Trophoblast cell (in vitro differentiated cells and primary cell): ENCODE measurements around the gene THRB.
A peak's percentile ranks its signal among the peaks of the same experiment; 100 is the strongest.

Experiments used
- DNase-seq, 2 donors: peaks; one replicate each; pipeline ENCODE4 v3.0.0-alpha.2; 2016
- H2AFZ ChIP-seq: 2 replicates; pipeline ENCODE4 v1.6.1; 2013; ENCODE audit warnings: low read length, moderate library complexity, mild to moderate bottlenecking; ENCODE audit not compliant: insufficient read depth, poor library complexity
- H2AK5ac ChIP-seq: 2 replicates; pipeline ENCODE4 v1.6.1; 2013; ENCODE audit warnings: mild to moderate bottlenecking, low read length
- H2BK120ac ChIP-seq: 2 replicates; pipeline ENCODE4 v1.6.1; 2013; ENCODE audit warnings: low read length, mild to moderate bottlenecking, moderate library complexity; ENCODE audit not compliant: insufficient read depth, poor library complexity
- H2BK12ac ChIP-seq: 2 replicates; pipeline ENCODE4 v1.6.1; 2013; ENCODE audit warnings: mild to moderate bottlenecking, low read length, moderate library complexity
- H2BK5ac ChIP-seq: 2 replicates; pipeline ENCODE4 v1.6.1; 2013; ENCODE audit warnings: low read length, low read depth, moderate library complexity, mild to moderate bottlenecking; ENCODE audit not compliant: poor library complexity
- H3K14ac ChIP-seq: 2 replicates; pipeline ENCODE4 v1.6.1; 2013; ENCODE audit warnings: mild to moderate bottlenecking, low read length
- H3K18ac ChIP-seq: 2 replicates; pipeline ENCODE4 v1.6.1; 2013; ENCODE audit warnings: mild to moderate bottlenecking, low read length
- H3K23ac ChIP-seq: 2 replicates; pipeline ENCODE4 v1.6.1; 2013; ENCODE audit warnings: low read length
- H3K27ac ChIP-seq: 2 replicates; pipeline ENCODE4 v1.5.1; 2013; ENCODE audit warnings: low read depth, mild to moderate bottlenecking, inconsistent platforms, low read length, moderate library complexity
- H3K27me3 ChIP-seq: 2 replicates; pipeline ENCODE4 v1.6.1; 2013; ENCODE audit warnings: inconsistent platforms, mild to moderate bottlenecking, low read length, moderate library complexity; ENCODE audit not compliant: insufficient read depth
- H3K36me3 ChIP-seq, 2 experiments: 1 replicate in 1 of 2; 2 replicates in 1 of 2; pipeline ENCODE4 v1.6.1; 2013; ENCODE audit warnings: low read length in 2 of 2, mild to moderate bottlenecking in 2 of 2, moderate library complexity in 1 of 2; ENCODE audit not compliant: insufficient read depth in 2 of 2, control insufficient read depth in 1 of 2
- H3K4ac ChIP-seq: 2 replicates; pipeline ENCODE4 v1.6.1; 2013; ENCODE audit warnings: low read depth, mild to moderate bottlenecking, low read length, moderate library complexity
- H3K4me1 ChIP-seq, 2 experiments: 1 replicate in 1 of 2; 2 replicates in 1 of 2; pipeline ENCODE4 v1.6.1; 2013; ENCODE audit warnings: low read length in 2 of 2, mild to moderate bottlenecking in 2 of 2, moderate library complexity in 1 of 2; ENCODE audit not compliant: insufficient read depth in 2 of 2, control insufficient read depth in 1 of 2
- H3K4me2 ChIP-seq: 2 replicates; pipeline ENCODE4 v1.6.1; 2013; ENCODE audit warnings: inconsistent platforms, mild to moderate bottlenecking, low read length, moderate library complexity
- H3K4me3 ChIP-seq: 2 replicates; pipeline ENCODE4 v1.5.1; 2013; ENCODE audit warnings: mild to moderate bottlenecking, low read depth, low read length, inconsistent platforms
- H3K79me1 ChIP-seq: one replicate; pipeline ENCODE4 v1.6.1; 2013; ENCODE audit warnings: low read length
- H3K79me2 ChIP-seq: 2 replicates; pipeline ENCODE4 v1.6.1; 2013; ENCODE audit warnings: low read length, mild to moderate bottlenecking; ENCODE audit not compliant: control insufficient read depth, insufficient read depth, poor library complexity
- H3K9ac ChIP-seq: 2 replicates; pipeline ENCODE4 v1.6.1; 2013; ENCODE audit warnings: mild to moderate bottlenecking, low read length
- H3K9me3 ChIP-seq: 2 replicates; pipeline ENCODE4 v1.6.1; 2013; ENCODE audit warnings: low read depth, mild to moderate bottlenecking, control low read depth, inconsistent platforms, low read length; ENCODE audit not compliant: insufficient read depth
- H4K12ac ChIP-seq: 2 replicates; pipeline ENCODE4 v1.6.1; 2013; ENCODE audit warnings: low read depth, mild to moderate bottlenecking, low read length, moderate library complexity
- H4K8ac ChIP-seq: 2 replicates; pipeline ENCODE4 v1.6.1; 2013; ENCODE audit warnings: low read depth, mild to moderate bottlenecking, low read length, moderate library complexity
- H4K91ac ChIP-seq: one replicate; pipeline ENCODE4 v1.6.1; 2013; ENCODE audit warnings: low read depth, mild to moderate bottlenecking, low read length, moderate library complexity
- WGBS: extraction: QIAGEN DNeasy Blood & Tissue Kit; methylation state at CpG from one replicate; pipeline ENCODE4 v1.1.7; 2013; ENCODE audit warnings: missing lambda C conversion rate; ENCODE audit not compliant: insufficient read length, insufficient coverage; ENCODE audit errors: extremely low coverage; 5-methylcytosine and 5-hydroxymethylcytosine counted together

THRB gene

GRCh38 chr3:24498796-24499195, 4.1 kb upstream of the THRB start:
- Histone ChIP-seq H3K4me2 (no peak overlapping the region), H3K4ac (no peak overlapping the region), H3K36me3 (no peaks in the 10 kb centered on the region), H2AK5ac (no peak overlapping the region), H4K12ac (no peak overlapping the region), H3K27me3 (no peaks in the 10 kb centered on the region), H3K79me1 (peaks cover 19% of the 10 kb centered on the region), H3K9ac (no peak overlapping the region), H3K23ac (no peak overlapping the region), H4K91ac (no peak overlapping the region), H2BK5ac (no peak overlapping the region), H3K9me3 (no peaks in the 10 kb centered on the region), H3K14ac (no peak overlapping the region), H2BK12ac (no peak overlapping the region), H2AFZ (no peak overlapping the region), H3K27ac (no peak overlapping the region), H3K79me2 (peaks cover 16% of the 10 kb centered on the region), H4K8ac (no peak overlapping the region), H3K4me3 (no peak overlapping the region), H2BK120ac (no peak overlapping the region), H3K18ac (no peak overlapping the region), H3K4me1 (peaks cover 3% of the 10 kb centered on the region in 2 experiments)
- no peak for DNase-seq
- WGBS, result no CpG with 5 or more reads among the region's 2 CpGs

- Histone ChIP-seq H4K8ac (no peak overlapping the region), H2AFZ (no peak overlapping the region), H3K79me2 (peaks cover 16% of the 10 kb centered on the region), H3K79me1 (peaks cover 20% of the 10 kb centered on the region), H3K27me3 (no peaks in the 10 kb centered on the region), H3K14ac (no peak overlapping the region), H3K4ac (no peak overlapping the region), H3K9me3 (no peaks in the 10 kb centered on the region), H2BK120ac (no peak overlapping the region), H3K4me1 (peaks cover 3% of the 10 kb centered on the region in 2 experiments), H2AK5ac (no peak overlapping the region), H3K36me3 (no peaks in the 10 kb centered on the region), H3K23ac (no peak overlapping the region), H3K27ac (no peak overlapping the region), H2BK12ac (no peak overlapping the region), H2BK5ac (no peak overlapping the region), H3K4me2 (no peak overlapping the region), H3K9ac (no peak overlapping the region), H4K12ac (no peak overlapping the region), H3K4me3 (no peak overlapping the region), H3K18ac (no peak overlapping the region), H4K91ac (no peak overlapping the region)
- no CpG with 5 or more reads among the region's 2 CpGs for WGBS
- DNase-seq, result no peak
Measured at GRCh38 chr3:24498391-24498790, 3.7 kb upstream of the THRB start.

- DNase-seq, result no peak
- Histone ChIP-seq H4K8ac (no peak overlapping the region), H4K91ac (no peak overlapping the region), H3K27ac (no peak overlapping the region), H3K9ac (no peak overlapping the region), H3K36me3 (no peaks in the 10 kb centered on the region), H3K4me1 (peaks cover 3% of the 10 kb centered on the region in 2 experiments), H3K18ac (no peak overlapping the region), H3K79me2 (peaks cover 16% of the 10 kb centered on the region), H3K4me3 (no peak overlapping the region), H3K27me3 (no peaks in the 10 kb centered on the region), H3K9me3 (no peaks in the 10 kb centered on the region), H2BK12ac (no peak overlapping the region), H2AK5ac (no peak overlapping the region), H2BK5ac (no peak overlapping the region), H3K14ac (no peak overlapping the region), H2AFZ (no peak overlapping the region), H3K79me1 (peaks cover 20% of the 10 kb centered on the region), H4K12ac (no peak overlapping the region), H3K4ac (no peak overlapping the region), H3K23ac (no peak overlapping the region), H3K4me2 (no peak overlapping the region), H2BK120ac (no peak overlapping the region)
- WGBS, result 100% methylated on average over 2 of the region's 2 CpGs
Measured at GRCh38 chr3:24497942-24498341, 3.3 kb upstream of the THRB start.

DNA sequence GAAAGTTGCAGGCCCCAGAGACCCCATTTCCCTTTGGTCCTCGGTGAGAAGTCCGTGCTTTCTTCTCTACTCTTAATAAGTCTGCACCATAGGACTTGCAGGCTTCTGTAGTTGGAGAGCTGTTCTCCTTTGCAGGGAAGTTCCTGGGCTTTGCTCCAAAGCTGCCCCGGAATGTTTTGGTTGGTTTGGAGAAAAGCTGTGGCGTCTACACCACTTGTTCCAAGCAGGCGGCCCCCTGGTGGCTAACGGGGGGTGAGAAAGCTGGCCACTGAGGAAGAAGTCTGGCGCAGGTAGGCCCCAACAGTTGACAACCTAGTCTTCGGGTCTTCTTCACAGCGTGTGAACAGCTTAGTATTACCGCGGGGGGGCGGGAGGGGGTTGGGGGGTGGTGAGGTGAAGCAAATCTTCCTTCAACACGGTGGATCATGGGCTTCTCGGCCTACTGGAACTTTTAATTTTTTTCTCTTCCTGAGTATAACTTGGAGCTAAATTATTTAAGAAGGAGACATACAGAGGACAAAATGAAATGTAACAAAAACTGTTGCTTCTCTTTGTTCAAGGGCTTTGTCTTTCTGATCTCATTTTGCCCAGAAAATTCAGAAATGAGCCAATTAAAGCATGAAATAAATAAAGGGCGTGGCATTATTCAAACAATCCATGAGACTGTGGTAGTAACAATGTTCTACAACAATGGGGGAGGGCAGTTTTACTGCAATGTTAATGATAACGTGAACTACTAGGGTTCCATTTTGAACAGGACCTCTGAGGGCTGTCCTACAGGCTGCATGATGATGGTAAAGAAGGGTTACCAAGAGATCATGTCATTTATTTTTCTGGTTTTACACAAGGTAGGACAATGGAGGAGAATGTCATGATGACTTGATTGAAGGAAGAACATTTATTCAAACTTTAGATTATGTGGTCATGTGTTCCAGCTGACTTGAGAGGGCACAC, 2.2 kb upstream of the THRB start:
- no peak overlapping the region for H3K4ac ChIP-seq
- H4K12ac ChIP-seq, result no peak overlapping the region
- no peaks in the 10 kb centered on the region for H3K9me3 ChIP-seq
- H2BK120ac ChIP-seq, result peak overlapping the region; percentile 64
- no peak overlapping the region for H3K18ac ChIP-seq
- no peak overlapping the region for H3K23ac ChIP-seq
- peak overlapping the region; percentile 58 for H2AFZ ChIP-seq
- H3K14ac ChIP-seq, result no peak overlapping the region
- H2BK5ac ChIP-seq, result no peak overlapping the region
- peak overlapping the region; percentile 43 for H4K8ac ChIP-seq
- peaks cover 16% of the 10 kb centered on the region for H3K79me2 ChIP-seq
- H3K27me3 ChIP-seq, result no peaks in the 10 kb centered on the region
- H2BK12ac ChIP-seq, result peak overlapping the region; percentile 78
- H3K9ac ChIP-seq, result no peak overlapping the region
- no CpG with 5 or more reads among the region's 16 CpGs for WGBS
- H3K4me1 ChIP-seq, result peaks cover 3 to 8% of the 10 kb centered on the region in 2 experiments
- H4K91ac ChIP-seq, result no peak overlapping the region
- DNase-seq, result peak; percentile 78 to 91
- no peaks in the 10 kb centered on the region for H3K36me3 ChIP-seq
- H3K27ac ChIP-seq, result peak overlapping the region; percentile 12
- H2AK5ac ChIP-seq, result no peak overlapping the region
- no peak overlapping the region for H3K4me2 ChIP-seq
- peaks cover 21% of the 10 kb centered on the region for H3K79me1 ChIP-seq
- H3K4me3 ChIP-seq, result no peak overlapping the region
